K562 (cell line): ENCODE measurements around the gene TMEM209. TPM values are rescaled to one million over a fixed set of nuclear protein-coding genes. Genes with fewer than 3 reads are reported as not detected.

Experiments used
- ATAC-seq: fragments of 200-7000 bp; cut with Tn5 transposase; 3 replicates; pipeline ENCODE4 v1.9.1; 2020; ENCODE audit warnings: moderate library complexity
- BruUV-seq: library from RNA; stranded (reverse); fragments of 400-500 nt; replicated peaks from 2 replicates; lab custom pipeline; 2021; lab: Mats Ljungman, UMichigan
- CTCF ChIA-PET: fragments of 300-600 bp; formaldehyde crosslinking; extraction: SDS; loops from one replicate; lab custom pipeline; 2021; ENCODE audit warnings: low intra/inter-chr PET ratio; lab: Yijun Ruan, JAX
- POLR2A ChIA-PET: fragments of 300-600, 350-650 bp; sonication (Branson Sonifier 250); formaldehyde crosslinking; extraction: SDS; loops from one replicate; lab custom pipeline; 2021; ENCODE audit warnings: antibody characterized with exemption, inconsistent platforms; lab: Yijun Ruan, JAX
- DNase-seq, 4 experiments: peaks; one replicate each; pipeline versions ENCODE4 v3.0.0 to v3.0.0-alpha.2; 2011 to 2018; ENCODE audit warnings: low spot score in 3 of 4, mixed read lengths in 3 of 4; ENCODE audit errors: extremely low read depth in 1 of 4
- FAIRE-seq: peaks from 2 replicates; lab custom pipeline; 2011; peaks lifted over from hg19 to GRCh38; lab: Jason Lieb, UNC
- H2AFZ ChIP-seq: 2 replicates; pipeline ENCODE4 v1.6.0; 2011; ENCODE audit warnings: low read depth, low read length, control low read depth, inconsistent platforms
- H3K27ac ChIP-seq: fragments of 200-600 bp; 3 replicates; pipeline ENCODE4 v1.8.0; 2011; ENCODE audit warnings: low read depth, mild to moderate bottlenecking, control low read depth, inconsistent platforms, low read length, moderate library complexity, mixed read lengths; ENCODE audit errors: extremely low read depth
- H3K27me3 ChIP-seq, 2 experiments: fragments of 300-600 bp in 1 of 2; 2 replicates in 1 of 2; 3 replicates in 1 of 2; pipeline versions ENCODE4 v1.6.0 to v1.8.0; 2011; ENCODE audit warnings: inconsistent platforms in 2 of 2, low read length in 2 of 2, mild to moderate bottlenecking in 1 of 2, mixed read lengths in 1 of 2, moderate library complexity in 1 of 2; ENCODE audit not compliant: control insufficient read depth in 2 of 2, insufficient read depth in 2 of 2
- H3K36me3 ChIP-seq: fragments of 300-600 bp; 3 replicates; pipeline ENCODE4 v1.8.0; 2011; ENCODE audit warnings: mild to moderate bottlenecking, low read length, inconsistent platforms; ENCODE audit not compliant: control insufficient read depth, insufficient read depth
- H3K4me1 ChIP-seq, 2 experiments: fragments of 200-600 bp in 1 of 2; replicated peaks in 1 of 2; 2 replicates in 1 of 2; 3 replicates in 1 of 2; pipeline versions ENCODE4 v1.5.1 to v1.8.0; 2011; ENCODE audit warnings: inconsistent platforms in 2 of 2, low read length in 2 of 2, mild to moderate bottlenecking in 1 of 2, mixed read lengths in 1 of 2, moderate library complexity in 1 of 2; ENCODE audit not compliant: control insufficient read depth in 2 of 2, insufficient read depth in 2 of 2
- H3K4me2 ChIP-seq: 2 replicates; pipeline ENCODE4 v1.6.1; 2011; ENCODE audit warnings: low read length, control low read depth, inconsistent platforms, mixed read lengths; ENCODE audit not compliant: insufficient read depth
- H3K4me3 ChIP-seq: fragments of 200-600 bp; sonication (generic), shearing (Covaris generic); 2 replicates; pipeline ENCODE4 v1.5.1; 2016; ENCODE audit warnings: control low read depth, inconsistent platforms
- H3K79me2 ChIP-seq: fragments of 200-600 bp; 3 replicates; pipeline ENCODE4 v1.8.0; 2011; ENCODE audit warnings: low read length, inconsistent platforms; ENCODE audit not compliant: control insufficient read depth, insufficient read depth
- H3K9ac ChIP-seq, 2 experiments: 2 replicates each; pipeline versions ENCODE4 v1.6.0 to v1.6.1; 2011; ENCODE audit warnings: low read depth in 2 of 2, low read length in 2 of 2, control low read depth in 1 of 2, inconsistent platforms in 1 of 2, mild to moderate bottlenecking in 1 of 2, mixed read lengths in 1 of 2; ENCODE audit not compliant: insufficient read depth in 1 of 2
- H3K9me1 ChIP-seq: one replicate; pipeline ENCODE4 v1.6.0; 2011; ENCODE audit warnings: inconsistent platforms, mild to moderate bottlenecking, low read length, moderate library complexity; ENCODE audit not compliant: control insufficient read depth, insufficient read depth
- H3K9me3 ChIP-seq: replicated peaks from 2 replicates; pipeline ENCODE4 v1.5.1; 2011; ENCODE audit warnings: low read depth, low read length, inconsistent platforms; ENCODE audit not compliant: control insufficient read depth, insufficient read depth
- H4K20me1 ChIP-seq: replicated peaks from 2 replicates; pipeline ENCODE4 v1.6.1; 2011; ENCODE audit warnings: low read length, inconsistent platforms, mixed read lengths; ENCODE audit not compliant: control insufficient read depth, insufficient read depth
- ERF ChIP-seq: fragments of 450-650 bp; formaldehyde crosslinking; IDR thresholded peaks from 2 replicates; pipeline ENCODE4 v1.4.0; 2020; ENCODE audit warnings: mild to moderate bottlenecking, mixed read lengths
- ZBTB33 ChIP-seq: sonication (generic); formaldehyde crosslinking; IDR thresholded peaks from 2 replicates; pipeline ENCODE4 v1.8.1; 2023; ENCODE audit warnings: mild to moderate bottlenecking, missing genetic modification reagents
- ZNF511 ChIP-seq: sonication (generic); formaldehyde crosslinking; IDR thresholded peaks from 2 replicates; pipeline ENCODE4 v1.8.0; 2022; ENCODE audit warnings: mild to moderate bottlenecking, missing genetic modification reagents
- WGBS: fragments of 100-300 bp; shearing (Covaris generic); methylation state at CpG from one replicate; pipeline ENCODE4 v1.1.6; 2016; ENCODE audit warnings: low coverage, mixed read lengths; ENCODE audit not compliant: insufficient coverage; ENCODE audit errors: missing lambda C conversion rate; 5-methylcytosine and 5-hydroxymethylcytosine counted together
- in situ Hi-C: fragments of 300-500 bp; cut with MboI; formaldehyde crosslinking; loops from 4 replicates; pipeline ENCODE4 v1.15.0; 2018; ENCODE audit warnings: inconsistent platforms, mixed read lengths
- intact Hi-C: fragments of 100-400 bp; cut with micrococcal nuclease; formaldehyde crosslinking; loops from 2 replicates; pipeline ENCODE4 v1.14.2; 2022
- polyA plus RNA-seq, 8 experiments: library from polyadenylated mRNA; depleted of rRNA in 4 of 8; stranded (reverse) in 5 of 8; unstranded in 3 of 8; fragments of >200 nt; fragmentation: Nextera tagmentation in 2 of 8; fragmentation: Illumina TruSeq in 1 of 8; extraction: Ambion mirVana in 2 of 8; extraction: Trizol in 1 of 8; gene quantifications; 2 replicates each; pipeline versions ENCODE4 v1.2.1 to v1.2.3, GENCODE V29; 2011 to 2014; ENCODE audit warnings: inconsistent platforms in 1 of 8, missing spikeins in 1 of 8
- total RNA-seq, 7 experiments: library from RNA; depleted of rRNA in 6 of 7; stranded (reverse); fragments of >200 nt in 6 of 7; fragmentation: Illumina TruSeq in 2 of 7; extraction: Trizol in 2 of 7; gene quantifications; 2 replicates each; pipeline versions ENCODE4 v1.2.1 to v1.2.3, GENCODE V29; 2011 to 2021; ENCODE audit warnings: low replicate concordance in 1 of 7

TMEM209 gene
- total and polyA plus RNA-seq, 9 of the 15 experiments (the other 6 are each of a cell fraction or from before 2014, with no cell fraction given) = 36.8 to 116 (median 76.6) TPM

- Histone ChIP-seq H2AFZ (peak overlapping the region; percentile 27), H3K36me3 (no peaks in the 10 kb centered on the region), H3K4me1 (peaks cover 7 to 11% of the 10 kb centered on the region in 2 experiments; a peak in 4 of 5 replicates), H3K27ac (no peak overlapping the region), H3K79me2 (no peaks in the 10 kb centered on the region), H3K4me2 (no peak overlapping the region), H3K9ac (no peak overlapping the region), H3K4me3 (no peak overlapping the region), H3K9me3 (no peaks in the 10 kb centered on the region), H3K9me1 (no peaks in the 10 kb centered on the region), H3K27me3 (no peaks in the 10 kb centered on the region)
- intact Hi-C loops (no loop called here), in situ Hi-C loops (no loop called here)
- ChIA-PET CTCF (no interaction called here), POLR2A (interaction anchor here (0.8 kb wide), 1 partner anchor 143 kb away, joined by 3 read pairs; the partner anchor contains the start of gene KLHDC10)
- ATAC-seq (peak; percentile 24; the same call in 1 of the 3 replicates), FAIRE-seq (no peak), DNase-seq (no peak)
- BruUV-seq = no TSS peak
- 57% methylated on average over 1 of the region's 1 CpG for WGBS
- no peak for TF ChIP-seq ERF
- no peak for TF ChIP-seq ZBTB33 (CRISPR knock-in tag)
- no peak for TF ChIP-seq ZNF511 (CRISPR knock-in tag)
- TF ChIP-seq, all 486 proteins: peak for 0
- no peaks in the 10 kb centered on the region for H4K20me1 ChIP-seq
Measured at GRCh38 chr7:130213828-130214227, 8.6 kb upstream of the TMEM209 start.
